ENCODE data around the gene EEPD1.
"Not testable (repeated sequence)": the region's sequence is repeated elsewhere in the genome, so short reads cannot be mapped to it uniquely, and the experiment has no call there.

The EEPD1 gene

GRCh38 chr7:36115448-36116321 lies 37.4 kb upstream of the EEPD1 start:
- TF ChIP-seq SPI1 (IDR thresholded peaks at IDR 0.05; ENCODE audit: low read depth, low read length) (peak; percentile 82), POU2F2 (IDR thresholded peaks at IDR 0.05; ENCODE audit: low read depth, low read length) (peak; percentile 85), POLR2AphosphoS5 (IDR thresholded peaks at IDR 0.05; ENCODE audit: low read depth, low read length) (no peak), POLR2A (IDR thresholded peaks at IDR 0.05; ENCODE audit: low read depth, low read length) (no peak), PAX5 (IDR thresholded peaks at IDR 0.05; ENCODE audit: insufficient read depth, low read length, severe bottlenecking) (no peak), TAF1 (IDR thresholded peaks at IDR 0.05; ENCODE audit: low read depth, low read length) (no peak)
- peak; percentile 39 for DNase-seq (ENCODE audit: insufficient read length, low spot score)
- FAIRE-seq: peak; percentile 91

- FAIRE-seq (no peak), DNase-seq (ENCODE audit: insufficient read length, low spot score) (no peak)
- TF ChIP-seq TAF1 (IDR thresholded peaks at IDR 0.05; ENCODE audit: low read depth, low read length) (no peak), SPI1 (IDR thresholded peaks at IDR 0.05; ENCODE audit: low read depth, low read length) (no peak), PAX5 (IDR thresholded peaks at IDR 0.05; ENCODE audit: insufficient read depth, low read length, severe bottlenecking) (no peak), POLR2AphosphoS5 (IDR thresholded peaks at IDR 0.05; ENCODE audit: low read depth, low read length) (no peak), POLR2A (IDR thresholded peaks at IDR 0.05; ENCODE audit: low read depth, low read length) (no peak), POU2F2 (IDR thresholded peaks at IDR 0.05; ENCODE audit: low read depth, low read length) (no peak)
Observed at GRCh38 chr7:36116347-36117202, 36.5 kb upstream of the EEPD1 start.

- FAIRE-seq: no peak
- no peak for TF ChIP-seq POLR2A (IDR thresholded peaks at IDR 0.05; ENCODE audit: low read depth, low read length)
- no peak for TF ChIP-seq SPI1 (IDR thresholded peaks at IDR 0.05; ENCODE audit: low read depth, low read length)
- TF ChIP-seq PAX5 (IDR thresholded peaks at IDR 0.05; ENCODE audit: insufficient read depth, low read length, severe bottlenecking): no peak
- no peak for TF ChIP-seq POU2F2 (IDR thresholded peaks at IDR 0.05; ENCODE audit: low read depth, low read length)
- no peak for TF ChIP-seq TAF1 (IDR thresholded peaks at IDR 0.05; ENCODE audit: low read depth, low read length)
- no peak for TF ChIP-seq POLR2AphosphoS5 (IDR thresholded peaks at IDR 0.05; ENCODE audit: low read depth, low read length)
- DNase-seq (ENCODE audit: insufficient read length, low spot score): no peak
Observed at GRCh38 chr7:36117203-36117840, 35.7 kb upstream of the EEPD1 start.

GRCh38 chr7:36118344-36118743 lies 34.7 kb upstream of the EEPD1 start:
- TF ChIP-seq POLR2A (IDR thresholded peaks at IDR 0.05; ENCODE audit: low read depth, low read length): no peak
- no peak for TF ChIP-seq POU2F2 (IDR thresholded peaks at IDR 0.05; ENCODE audit: low read depth, low read length)
- no peak for TF ChIP-seq PAX5 (IDR thresholded peaks at IDR 0.05; ENCODE audit: insufficient read depth, low read length, severe bottlenecking)
- no peak for TF ChIP-seq TAF1 (IDR thresholded peaks at IDR 0.05; ENCODE audit: low read depth, low read length)
- no peak for TF ChIP-seq SPI1 (IDR thresholded peaks at IDR 0.05; ENCODE audit: low read depth, low read length)
- no peak for TF ChIP-seq POLR2AphosphoS5 (IDR thresholded peaks at IDR 0.05; ENCODE audit: low read depth, low read length)
- DNase-seq (ENCODE audit: insufficient read length, low spot score): no peak
- no peak for FAIRE-seq

GRCh38 chr7:36119005-36119706 lies 33.9 kb upstream of the EEPD1 start:
- no peak for FAIRE-seq
- TF ChIP-seq PAX5 (IDR thresholded peaks at IDR 0.05; ENCODE audit: insufficient read depth, low read length, severe bottlenecking) (no peak), SPI1 (IDR thresholded peaks at IDR 0.05; ENCODE audit: low read depth, low read length) (no peak), POU2F2 (IDR thresholded peaks at IDR 0.05; ENCODE audit: low read depth, low read length) (no peak), POLR2A (IDR thresholded peaks at IDR 0.05; ENCODE audit: low read depth, low read length) (no peak), POLR2AphosphoS5 (IDR thresholded peaks at IDR 0.05; ENCODE audit: low read depth, low read length) (no peak), TAF1 (IDR thresholded peaks at IDR 0.05; ENCODE audit: low read depth, low read length) (no peak)
- DNase-seq (ENCODE audit: insufficient read length, low spot score): no peak

GRCh38 chr7:36119983-36120646 lies 32.9 kb upstream of the EEPD1 start:
- DNase-seq (ENCODE audit: insufficient read length, low spot score); FAIRE-seq: not testable (repeated sequence)

GRCh38 chr7:36125630-36126029 lies 27.4 kb upstream of the EEPD1 start:
- not testable (repeated sequence) for DNase-seq (ENCODE audit: insufficient read length, low spot score); FAIRE-seq

- no peak for DNase-seq (ENCODE audit: insufficient read length, low spot score)
- TF ChIP-seq SPI1 (IDR thresholded peaks at IDR 0.05; ENCODE audit: low read depth, low read length) (no peak), TAF1 (IDR thresholded peaks at IDR 0.05; ENCODE audit: low read depth, low read length) (no peak), POU2F2 (IDR thresholded peaks at IDR 0.05; ENCODE audit: low read depth, low read length) (no peak), PAX5 (IDR thresholded peaks at IDR 0.05; ENCODE audit: insufficient read depth, low read length, severe bottlenecking) (no peak), POLR2A (IDR thresholded peaks at IDR 0.05; ENCODE audit: low read depth, low read length) (no peak), POLR2AphosphoS5 (IDR thresholded peaks at IDR 0.05; ENCODE audit: low read depth, low read length) (no peak)
- FAIRE-seq: no peak
Observed at GRCh38 chr7:36127075-36127740, 25.8 kb upstream of the EEPD1 start.
